Skeletal muscle satellite cell (primary cell): Measurements from ENCODE around the gene IPO13.

Experiments
- H3K27me3 ChIP-seq: 2 replicates; pipeline ENCODE4 v1.7.0; 2013; ENCODE audit warnings: low read length; ENCODE audit not compliant: control insufficient read depth, insufficient read depth
- H3K36me3 ChIP-seq: 2 replicates; pipeline ENCODE4 v1.7.0; 2013; ENCODE audit warnings: mild to moderate bottlenecking, control low read depth, low read length; ENCODE audit not compliant: insufficient read depth
- H3K4me1 ChIP-seq: 2 replicates; pipeline ENCODE4 v1.7.0; 2013; ENCODE audit warnings: low read length; ENCODE audit not compliant: control insufficient read depth, insufficient read depth
- H3K4me2 ChIP-seq: 2 replicates; pipeline ENCODE4 v1.7.0; 2013; ENCODE audit warnings: mild to moderate bottlenecking, low read length
- H3K4me3 ChIP-seq: 2 replicates; pipeline ENCODE4 v1.7.0; 2013; ENCODE audit warnings: low read length
- H3K9ac ChIP-seq: 2 replicates; pipeline ENCODE4 v1.7.0; 2013; ENCODE audit warnings: mild to moderate bottlenecking, low read depth, low read length, moderate library complexity
- H3K9me3 ChIP-seq: replicated peaks from 2 replicates; pipeline ENCODE4 v1.7.0; 2013; ENCODE audit warnings: mild to moderate bottlenecking, control low read depth, low read length

IPO13 gene

GRCh38 chr1:43931711-43932660, 14.8 kb upstream of the IPO13 start:
- no peak overlapping the region for H3K4me3 ChIP-seq
- H3K36me3 ChIP-seq = peaks cover 5% of the 10 kb centered on the region
- H3K9me3 ChIP-seq = no peaks in the 10 kb centered on the region
- H3K27me3 ChIP-seq = peaks cover 3% of the 10 kb centered on the region
- no peak overlapping the region for H3K9ac ChIP-seq
- no peak overlapping the region for H3K4me2 ChIP-seq
- H3K4me1 ChIP-seq = peaks cover 18% of the 10 kb centered on the region

GRCh38 chr1:43932786-43933385, 13.9 kb upstream of the IPO13 start:
- Histone ChIP-seq H3K4me2 (peak overlapping the region; percentile 89), H3K4me1 (peaks cover 18% of the 10 kb centered on the region), H3K27me3 (peaks cover 3% of the 10 kb centered on the region), H3K36me3 (peaks cover 5% of the 10 kb centered on the region), H3K9ac (no peak overlapping the region), H3K4me3 (peak overlapping the region; percentile 64), H3K9me3 (no peaks in the 10 kb centered on the region)

- peaks cover 18% of the 10 kb centered on the region for H3K4me1 ChIP-seq
- H3K36me3 ChIP-seq = peaks cover 5% of the 10 kb centered on the region
- no peaks in the 10 kb centered on the region for H3K9me3 ChIP-seq
- H3K4me3 ChIP-seq = peak within 1 kb of the TSS; percentile 64
- H3K9ac ChIP-seq = peak within 1 kb of the TSS; percentile 16
- peaks cover 3% of the 10 kb centered on the region for H3K27me3 ChIP-seq
- H3K4me2 ChIP-seq = peak within 1 kb of the TSS; percentile 89
Measured at GRCh38 chr1:43933386-43934100, 13.2 kb upstream of the IPO13 start, which contains the start of gene ARTN. Gene ARTN, plus strand, starts transcription at chr1:43933801. Its CDS starts 1,856 bp downstream, at chr1:43935657.

- Histone ChIP-seq H3K4me2 (peak overlapping the region; percentile 89), H3K9ac (no peak overlapping the region), H3K4me3 (no peak overlapping the region), H3K4me1 (peaks cover 18% of the 10 kb centered on the region), H3K27me3 (peaks cover 3% of the 10 kb centered on the region), H3K9me3 (no peaks in the 10 kb centered on the region), H3K36me3 (peaks cover 5% of the 10 kb centered on the region)
Measured at GRCh38 chr1:43934101-43934985, 12.4 kb upstream of the IPO13 start.

GRCh38 chr1:43934986-43935324, 11.8 kb upstream of the IPO13 start:
- Histone ChIP-seq H3K4me2 (no peak overlapping the region), H3K27me3 (peaks cover 3% of the 10 kb centered on the region), H3K4me3 (no peak overlapping the region), H3K36me3 (peaks cover 2% of the 10 kb centered on the region), H3K9me3 (no peaks in the 10 kb centered on the region), H3K9ac (no peak overlapping the region), H3K4me1 (peaks cover 18% of the 10 kb centered on the region)

- no peak overlapping the region for H3K9ac ChIP-seq
- H3K9me3 ChIP-seq = no peaks in the 10 kb centered on the region
- H3K4me2 ChIP-seq = peak overlapping the region; percentile 75
- H3K4me3 ChIP-seq = peak overlapping the region; percentile 55
- peaks cover 3% of the 10 kb centered on the region for H3K27me3 ChIP-seq
- H3K36me3 ChIP-seq = no peaks in the 10 kb centered on the region
- H3K4me1 ChIP-seq = peaks cover 18% of the 10 kb centered on the region
Measured at GRCh38 chr1:43935711-43936427, 10.9 kb upstream of the IPO13 start.

- Histone ChIP-seq H3K4me1 (peaks cover 18% of the 10 kb centered on the region), H3K36me3 (no peaks in the 10 kb centered on the region), H3K27me3 (peaks cover 3% of the 10 kb centered on the region), H3K9me3 (no peaks in the 10 kb centered on the region), H3K4me2 (peak overlapping the region; percentile 75), H3K9ac (no peak overlapping the region), H3K4me3 (peak overlapping the region; percentile 55)
Measured at GRCh38 chr1:43936431-43937151, 10.2 kb upstream of the IPO13 start.

GRCh38 chr1:43937179-43937865, 9.4 kb upstream of the IPO13 start:
- H3K9me3 ChIP-seq = no peaks in the 10 kb centered on the region
- no peak overlapping the region for H3K9ac ChIP-seq
- peaks cover 3% of the 10 kb centered on the region for H3K27me3 ChIP-seq
- H3K36me3 ChIP-seq = no peaks in the 10 kb centered on the region
- H3K4me1 ChIP-seq = peaks cover 18% of the 10 kb centered on the region
- no peak overlapping the region for H3K4me3 ChIP-seq
- H3K4me2 ChIP-seq = no peak overlapping the region

- no peak overlapping the region for H3K9ac ChIP-seq
- H3K4me2 ChIP-seq = no peak overlapping the region
Measured at GRCh38 chr1:43938383-43938782, 8.4 kb upstream of the IPO13 start.

More at GRCh38 chr1:43938383-43938782, 8.4 kb upstream of the IPO13 start:
- no peaks in the 10 kb centered on the region for H3K9me3 ChIP-seq
- H3K36me3 ChIP-seq = no peaks in the 10 kb centered on the region
- peaks cover 3% of the 10 kb centered on the region for H3K27me3 ChIP-seq
- no peak overlapping the region for H3K4me3 ChIP-seq
- H3K4me1 ChIP-seq = peaks cover 7% of the 10 kb centered on the region
